PC-9 (cell line): Measurements from ENCODE around the gene CABCOCO1.

Experiments used
- CTCF ChIP-seq: fragments of 200-600 bp; sonication (generic); conservative IDR thresholded peaks from 2 replicates; pipeline ENCODE4 v1.6.1; 2017; ENCODE audit warnings: mixed run types, antibody characterized with exemption, mild to moderate bottlenecking, moderate library complexity
- EZH2 ChIP-seq: fragments of 200-600 bp; sonication (generic); IDR thresholded peaks from 2 replicates; pipeline ENCODE4 v1.8.0; 2017; ENCODE audit warnings: antibody characterized with exemption, low read depth

DNA sequence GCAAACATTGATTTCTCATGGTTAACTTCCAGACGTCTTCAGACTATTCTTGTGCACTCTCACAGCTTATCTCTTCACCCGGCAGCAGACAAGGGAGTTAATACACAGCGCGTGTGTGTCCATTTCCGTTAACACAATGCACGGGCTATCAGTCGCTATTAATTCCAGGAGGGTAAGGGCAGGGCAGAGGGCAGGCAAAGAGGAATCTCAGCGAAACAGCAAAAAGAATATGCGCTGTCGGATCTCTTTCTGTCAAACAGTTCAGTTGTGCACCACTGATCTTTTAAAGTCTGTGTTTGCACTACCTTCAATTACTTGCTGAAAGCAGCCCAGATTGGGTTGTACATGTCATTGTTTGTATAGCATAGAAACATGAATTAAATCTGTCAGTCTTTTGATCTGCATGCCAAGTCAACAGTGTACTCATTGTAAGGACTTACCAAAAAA, 41.1 kb upstream of the CABCOCO1 start:
- no peak for TF ChIP-seq CTCF
- no peak for TF ChIP-seq EZH2
